Astrocyte of the cerebellum (primary cell): ENCODE results near the gene METTL1.

Source experiments
- DNase-seq: peaks from one replicate; pipeline ENCODE4 v3.0.0-alpha.2; 2011; ENCODE audit warnings: low read depth
- H3K4me3 ChIP-seq: 2 replicates; pipeline ENCODE4 v1.5.1; 2011; ENCODE audit warnings: mild to moderate bottlenecking, low read depth, low read length, moderate library complexity
- in situ Hi-C: cut with HindIII; loops from 2 replicates; pipeline ENCODE4 v1.10.0; 2017; ENCODE audit warnings: low sequenced_read_pairs
- TF ChIP-seq, protein P1 (sequence below): IDR thresholded peaks from 2 replicates; pipeline ENCODE4 v1.5.1; 2012; ENCODE audit warnings: low read length, low read depth, moderate library complexity, mild to moderate bottlenecking; ENCODE audit errors: missing control alignments

METTL1 gene

DNA sequence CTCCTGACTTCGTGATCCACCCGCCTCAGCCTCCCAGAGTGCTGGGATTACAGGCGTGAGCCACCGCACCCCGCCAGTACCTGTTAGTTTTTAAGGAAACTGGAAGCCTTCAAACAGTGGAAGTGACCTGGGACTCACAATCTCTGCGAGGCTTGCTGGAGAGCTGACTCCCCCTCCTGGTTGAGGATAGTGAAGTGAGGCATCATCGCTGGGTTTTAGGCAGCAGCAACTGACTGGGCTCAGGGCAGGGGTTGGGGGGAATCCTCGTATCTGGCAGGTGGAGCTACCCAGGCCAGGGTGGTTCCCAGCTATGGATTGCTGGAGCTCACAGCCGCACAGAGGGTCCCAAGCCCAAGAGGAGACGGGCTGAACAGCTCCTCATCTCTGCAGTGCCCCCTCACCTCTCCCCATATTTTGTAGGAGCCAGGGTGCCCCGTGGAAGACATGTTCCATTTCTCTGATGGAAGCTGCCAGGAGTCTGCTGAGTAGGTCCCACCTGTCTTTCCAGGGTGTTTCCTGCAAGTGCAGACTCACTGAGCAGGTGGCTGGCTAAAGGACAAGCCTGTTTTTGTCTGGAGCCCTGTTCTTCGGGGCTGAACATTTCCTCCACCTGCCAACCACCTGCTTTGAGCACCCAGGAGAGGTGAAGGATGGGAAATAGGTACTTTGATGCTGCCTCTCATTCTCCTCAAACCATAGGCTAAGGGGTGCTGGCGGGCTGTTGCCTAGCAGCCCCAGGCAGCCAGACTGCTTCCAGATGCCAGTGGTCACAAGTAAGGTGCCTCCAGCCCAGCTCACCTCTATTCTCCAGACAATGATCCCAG lies 43.5 kb upstream of the METTL1 start:
- TF ChIP-seq, protein P1, sequence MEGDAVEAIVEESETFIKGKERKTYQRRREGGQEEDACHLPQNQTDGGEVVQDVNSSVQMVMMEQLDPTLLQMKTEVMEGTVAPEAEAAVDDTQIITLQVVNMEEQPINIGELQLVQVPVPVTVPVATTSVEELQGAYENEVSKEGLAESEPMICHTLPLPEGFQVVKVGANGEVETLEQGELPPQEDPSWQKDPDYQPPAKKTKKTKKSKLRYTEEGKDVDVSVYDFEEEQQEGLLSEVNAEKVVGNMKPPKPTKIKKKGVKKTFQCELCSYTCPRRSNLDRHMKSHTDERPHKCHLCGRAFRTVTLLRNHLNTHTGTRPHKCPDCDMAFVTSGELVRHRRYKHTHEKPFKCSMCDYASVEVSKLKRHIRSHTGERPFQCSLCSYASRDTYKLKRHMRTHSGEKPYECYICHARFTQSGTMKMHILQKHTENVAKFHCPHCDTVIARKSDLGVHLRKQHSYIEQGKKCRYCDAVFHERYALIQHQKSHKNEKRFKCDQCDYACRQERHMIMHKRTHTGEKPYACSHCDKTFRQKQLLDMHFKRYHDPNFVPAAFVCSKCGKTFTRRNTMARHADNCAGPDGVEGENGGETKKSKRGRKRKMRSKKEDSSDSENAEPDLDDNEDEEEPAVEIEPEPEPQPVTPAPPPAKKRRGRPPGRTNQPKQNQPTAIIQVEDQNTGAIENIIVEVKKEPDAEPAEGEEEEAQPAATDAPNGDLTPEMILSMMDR = no peak
- no peak overlapping the region for H3K4me3 ChIP-seq
- DNase-seq = no peak
- in situ Hi-C loops = loop anchor here (5.0 kb wide), 1 partner anchor 58 kb away; the partner anchor contains the start of gene MARCHF9

DNA sequence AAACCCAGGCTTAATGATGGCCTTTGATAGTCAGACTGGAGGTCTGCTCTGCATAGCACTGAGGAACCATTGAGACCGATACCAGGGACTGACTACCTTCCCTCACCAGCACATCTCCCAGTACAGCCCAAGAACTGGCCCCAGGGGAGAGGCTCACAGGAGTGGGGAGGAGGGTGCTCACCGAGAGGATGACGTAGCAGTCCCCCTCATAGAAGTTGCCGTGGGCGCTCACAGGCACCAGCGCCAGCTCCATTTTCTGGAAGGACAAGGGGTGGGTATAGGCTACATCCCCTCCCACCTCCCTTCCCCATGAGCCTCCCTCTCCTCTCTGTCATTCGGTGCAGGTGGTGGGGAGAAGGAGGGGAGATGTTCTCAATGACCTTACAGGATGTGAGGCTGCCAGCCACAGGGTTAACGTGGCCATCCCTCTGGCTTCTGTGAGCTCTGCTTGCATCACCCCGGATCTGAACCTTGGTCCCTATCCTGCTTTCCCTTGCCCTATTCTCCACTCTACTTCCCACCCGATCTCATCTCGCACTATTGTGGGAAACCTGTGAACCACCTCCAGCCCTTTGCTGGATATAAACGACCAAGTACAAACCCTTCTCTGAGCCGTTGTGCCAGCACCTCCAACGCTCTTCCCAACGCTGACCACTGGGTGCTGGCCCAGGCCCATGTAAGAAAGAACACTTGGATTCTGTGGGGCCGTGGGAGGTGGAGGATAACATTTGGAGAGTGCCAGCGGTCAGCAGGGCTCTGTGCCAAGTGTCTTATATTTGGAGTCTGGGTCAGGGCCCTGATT lies 42.3 kb upstream of the METTL1 start:
- in situ Hi-C loops = no loop called here
- TF ChIP-seq, protein P1 = peak; percentile 3
- H3K4me3 ChIP-seq = no peak overlapping the region
- DNase-seq = no peak

DNA sequence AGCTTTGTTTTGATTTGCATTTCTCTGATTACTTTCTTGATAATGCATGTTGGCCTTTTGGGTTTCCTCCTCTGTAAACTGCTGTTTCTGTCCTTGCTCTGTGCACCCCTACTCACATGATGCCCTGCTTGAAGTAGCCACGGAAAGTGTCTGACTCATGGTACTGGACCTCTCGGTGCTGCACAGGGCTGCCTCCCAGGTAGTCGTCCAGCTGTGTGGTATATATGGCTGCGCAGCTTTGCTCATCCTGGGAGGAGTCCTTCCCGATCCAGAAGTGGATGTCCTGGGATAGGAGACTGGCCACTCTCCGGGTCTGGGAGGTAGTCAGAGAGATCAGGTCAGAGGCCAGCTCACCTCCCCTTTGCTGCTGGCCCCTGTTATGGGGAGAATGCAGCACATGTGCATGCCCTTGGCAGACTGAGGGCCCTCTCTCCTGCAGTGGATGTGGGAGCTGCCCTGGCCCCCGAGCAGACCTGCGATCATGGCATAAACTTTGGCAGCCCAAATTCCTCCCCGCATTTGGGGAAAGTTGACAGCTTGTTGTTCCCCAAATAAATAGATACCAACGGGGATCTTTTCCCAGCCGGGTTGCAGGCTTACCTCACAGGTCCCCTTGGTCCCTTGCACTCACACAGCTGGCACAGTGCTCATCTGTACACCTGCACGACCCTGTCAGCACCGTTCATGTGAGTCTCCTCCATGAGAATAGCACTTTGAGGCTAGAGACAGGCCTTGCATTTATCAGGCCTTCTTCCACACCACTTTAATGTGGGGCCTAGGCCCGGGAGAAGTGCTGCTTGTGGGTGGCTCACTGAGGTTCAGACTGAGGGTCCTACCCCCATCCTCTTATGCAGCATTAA lies 41.4 kb upstream of the METTL1 start:
- DNase-seq = no peak
- TF ChIP-seq, protein P1 = no peak
- in situ Hi-C loops = no loop called here
- H3K4me3 ChIP-seq = no peak overlapping the region

DNA sequence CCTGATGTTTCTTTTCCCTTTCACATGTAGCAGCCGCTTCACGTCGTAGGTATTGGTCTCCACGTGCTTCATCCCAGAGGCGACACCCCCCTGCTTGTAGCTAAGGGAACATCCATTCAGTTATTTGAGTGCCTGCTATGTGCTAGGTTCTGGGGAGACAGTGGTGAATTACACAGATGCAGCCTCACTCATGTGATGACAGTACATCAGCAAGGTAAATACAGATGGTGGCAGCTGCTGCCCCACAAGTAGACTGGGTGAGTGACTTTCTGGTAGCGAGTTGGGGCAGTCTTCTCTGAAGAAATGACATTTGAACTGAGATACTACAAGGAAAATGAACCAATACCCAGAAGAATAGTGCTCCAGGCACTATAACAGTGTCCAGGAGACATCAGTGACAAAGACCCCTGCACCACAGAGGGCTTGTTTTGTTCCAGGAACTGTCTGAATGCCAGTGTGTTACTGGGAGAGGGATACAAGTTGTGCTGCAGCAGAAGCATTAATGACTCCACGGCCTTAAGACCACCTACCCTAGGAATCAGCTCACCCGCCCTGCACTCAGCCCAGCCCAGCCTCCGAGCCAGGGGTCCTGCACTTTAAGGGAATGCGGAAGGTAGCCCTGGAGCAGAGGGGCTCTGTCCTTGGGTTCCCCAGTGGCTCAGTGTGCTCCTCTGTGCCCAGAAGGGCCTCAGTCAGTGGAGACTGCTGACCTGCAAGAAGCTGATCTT lies 39.3 kb upstream of the METTL1 start:
- no peak overlapping the region for H3K4me3 ChIP-seq
- in situ Hi-C loops = no loop called here
- TF ChIP-seq, protein P1 = no peak
- no peak for DNase-seq

DNA sequence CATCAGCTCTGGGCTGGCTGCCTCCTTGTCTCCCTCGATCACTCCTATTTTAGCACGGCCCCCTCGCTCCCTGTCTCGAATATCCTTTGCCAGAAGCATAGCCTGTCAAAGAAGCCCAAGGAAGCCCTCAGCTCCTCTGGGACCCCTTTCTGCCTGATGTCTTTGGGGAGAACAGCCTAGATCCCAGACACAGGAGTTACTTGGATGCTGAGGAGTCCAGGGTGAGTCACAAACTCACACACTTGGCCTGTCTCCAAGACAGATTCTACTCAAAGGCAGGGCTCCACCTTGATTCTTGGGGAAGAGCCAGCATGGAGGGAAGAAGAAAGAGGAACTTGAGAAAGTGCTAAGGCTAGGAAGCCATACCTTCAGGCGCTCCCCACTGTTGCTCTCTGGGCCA lies 38.5 kb upstream of the METTL1 start:
- H3K4me3 ChIP-seq = no peak overlapping the region
- in situ Hi-C loops = no loop called here
- TF ChIP-seq, protein P1 = no peak
- DNase-seq = peak; percentile 59

DNA sequence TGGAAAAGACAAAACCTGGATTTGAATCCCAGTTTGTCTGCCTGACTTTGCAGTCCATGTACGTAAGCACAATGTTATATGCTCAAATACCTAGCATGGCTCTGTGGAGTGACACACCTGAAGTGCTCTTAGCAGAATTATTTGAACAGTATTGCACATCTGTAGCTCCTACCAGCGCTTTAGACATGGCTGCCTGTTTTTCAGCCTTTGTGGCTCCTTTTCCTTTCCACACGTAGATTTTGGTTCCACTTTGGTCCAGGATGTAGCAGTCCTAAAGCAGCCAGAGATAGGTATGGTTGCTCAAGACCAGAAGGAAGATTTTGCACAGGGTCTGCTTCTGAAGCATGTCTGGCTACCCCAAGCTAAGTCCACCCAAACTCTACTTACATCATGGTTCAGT lies 37.5 kb upstream of the METTL1 start:
- in situ Hi-C loops = no loop called here
- DNase-seq = no peak
- H3K4me3 ChIP-seq = no peak overlapping the region
- TF ChIP-seq, protein P1 = no peak
